Body of pancreas (tissue), 4 donors: ENCODE data around the gene PLEK. TPM values are rescaled to one million over a fixed set of nuclear protein-coding genes. Genes with fewer than 3 reads are reported as not detected.

Experiments
- ATAC-seq: fragments of 150-250 bp; one replicate; pipeline ENCODE4 v1.9.1; 2016
- DNase-seq, 4 donors: peaks; one replicate each; pipeline ENCODE4 v3.0.0-alpha.2; 2019
- H3K27ac ChIP-seq, 4 donors: fragments of 200-600 bp; sonication (generic); 1 replicate in 3 of 4; 2 replicates in 1 of 4; pipeline versions ENCODE4 v1.5.1 to v1.6.1; 2016 to 2019; ENCODE audit warnings: mild to moderate bottlenecking in 1 of 4, mixed read lengths in 1 of 4, moderate library complexity in 1 of 4
- H3K27me3 ChIP-seq, 2 donors: fragments of 200-600 bp; sonication (generic); one replicate each; pipeline ENCODE4 v1.6.0; 2016; ENCODE audit warnings: mild to moderate bottlenecking in 1 of 2
- H3K36me3 ChIP-seq, 2 donors: fragments of 200-600 bp; sonication (generic); replicated peaks in 1 of 2; 2 replicates each; pipeline ENCODE4 v1.5.1; 2016; ENCODE audit warnings: low read depth in 2 of 2; ENCODE audit not compliant: insufficient read depth in 1 of 2
- H3K4me1 ChIP-seq: fragments of 200-600 bp; sonication (generic); one replicate; pipeline ENCODE4 v1.6.0; 2016
- H3K4me3 ChIP-seq, 2 donors: fragments of 200-600 bp; sonication (generic); 1 replicate in 1 of 2; 2 replicates in 1 of 2; pipeline ENCODE4 v1.5.1; 2016 to 2019
- H3K9me3 ChIP-seq, 3 donors: fragments of 200-600 bp; sonication (generic); 1 replicate in 2 of 3; 2 replicates in 1 of 3; pipeline ENCODE4 v1.5.1; 2016
- CTCF ChIP-seq, 7 experiments: fragments of 450-650 bp in 4 of 7; fragments of 200-600 bp in 3 of 7; sonication (generic) in 3 of 7; IDR thresholded peaks; one replicate each; pipeline ENCODE4 v1.5.1; 2016 to 2019; ENCODE audit warnings: antibody characterized with exemption in 7 of 7
- POLR2A ChIP-seq, 3 donors: fragments of 450-650 bp; IDR thresholded peaks; one replicate each; pipeline ENCODE4 v1.6.1; 2016; ENCODE audit warnings: antibody characterized with exemption in 3 of 3, mild to moderate bottlenecking in 2 of 3
- WGBS, 2 donors: methylation state at CpG; one replicate each; pipeline ENCODE4 v1.1.5; 2017; 5-methylcytosine and 5-hydroxymethylcytosine counted together
- intact Hi-C: fragments of 100-400 bp; cut with DNase I; formaldehyde crosslinking; loops from one replicate; pipeline ENCODE4 v1.15.1; 2023
- total RNA-seq, 2 donors: library from RNA; depleted of rRNA; stranded (reverse); fragments of >200 nt; gene quantifications; one replicate each; pipeline ENCODE4 v1.1.0, GENCODE V29; 2016

PLEK gene
- total RNA-seq, 2 donors from 2014 or later, result 1.8 to 3.0 TPM

DNA sequence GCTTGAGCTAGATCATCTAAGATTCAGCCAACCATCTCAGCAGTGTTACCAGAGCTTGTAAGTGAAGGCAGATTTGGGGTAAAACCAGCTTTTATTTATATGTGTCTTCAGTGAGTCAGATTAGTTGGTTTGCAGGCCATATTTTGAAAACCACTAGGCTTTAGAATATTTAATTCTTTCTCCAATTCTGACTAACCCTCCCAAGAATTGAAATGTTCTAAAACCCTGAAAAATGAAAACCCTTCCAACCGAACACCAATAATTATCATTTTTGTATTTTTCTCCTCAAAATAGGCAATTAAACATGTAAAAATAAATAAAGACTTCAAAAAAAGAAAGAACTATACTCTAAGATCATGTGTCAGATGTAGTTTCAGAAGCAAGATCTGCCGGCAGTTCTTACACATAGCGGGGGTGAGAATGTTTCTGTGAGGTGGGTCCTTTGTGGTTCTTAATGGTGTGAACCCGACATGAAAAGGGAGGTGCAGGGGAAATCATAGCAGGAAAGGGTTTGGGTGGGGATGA is 14.2 kb downstream of the PLEK start:
- no peaks in the 10 kb centered on the region for H3K27me3 ChIP-seq
- intact Hi-C loops, result no loop called here
- no peaks in the 10 kb centered on the region for H3K9me3 ChIP-seq
- no peak overlapping the region for H3K4me3 ChIP-seq
- 76 to 80% methylated on average over 4 of the region's 4 CpGs for WGBS, 2 donors
- H3K36me3 ChIP-seq, result no peaks in the 10 kb centered on the region
- H3K4me1 ChIP-seq, result no peaks in the 10 kb centered on the region
- no peak for ATAC-seq
- no peak overlapping the region for H3K27ac ChIP-seq
- TF ChIP-seq CTCF (IDR thresholded peaks at IDR 0.05) (no peak), POLR2A (IDR thresholded peaks at IDR 0.05) (no peak)
- no peak for DNase-seq

DNA sequence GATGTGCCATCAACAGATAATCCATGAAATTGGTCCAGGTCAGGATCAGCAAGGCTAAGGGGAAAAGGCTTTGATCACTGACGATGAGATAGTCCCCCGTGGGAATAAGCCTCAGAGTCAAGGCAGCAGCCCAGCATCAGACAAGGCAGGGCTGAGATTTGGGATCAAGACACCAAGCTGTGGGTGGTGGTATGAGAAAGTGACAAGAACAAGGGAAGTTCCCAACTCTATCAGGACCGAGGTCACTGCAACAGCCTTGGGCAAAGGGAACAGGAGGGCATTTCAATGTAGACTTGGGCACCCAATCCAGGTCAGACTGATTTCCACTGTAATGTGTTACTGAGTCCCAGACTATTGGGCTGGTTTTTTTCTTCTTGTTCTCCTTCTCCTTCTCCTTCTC is 18.7 kb downstream of the PLEK start:
- 81 to 87% methylated on average over 3 of the region's 3 CpGs for WGBS, 2 donors
- ATAC-seq, result no peak
- H3K36me3 ChIP-seq, result no peaks in the 10 kb centered on the region

GRCh38 chr2:68384485-68385107 is 19.5 kb downstream of the PLEK start:
- DNase-seq (no peak), ATAC-seq (no peak)
- Histone ChIP-seq H3K27me3 (no peaks in the 10 kb centered on the region), H3K27ac (no peak overlapping the region), H3K9me3 (no peaks in the 10 kb centered on the region), H3K36me3 (no peaks in the 10 kb centered on the region), H3K4me1 (no peaks in the 10 kb centered on the region), H3K4me3 (no peak overlapping the region)
- intact Hi-C loops, result no loop called here
- 55 to 69% methylated on average over 5 of the region's 5 CpGs for WGBS, 2 donors
- no peak for TF ChIP-seq POLR2A (IDR thresholded peaks at IDR 0.05)

More for the DNA sequence above, 18.7 kb downstream of the PLEK start:
- DNase-seq, result no peak
- TF ChIP-seq POLR2A (IDR thresholded peaks at IDR 0.05) (no peak), CTCF (IDR thresholded peaks at IDR 0.05) (no peak)
- Histone ChIP-seq H3K9me3 (no peaks in the 10 kb centered on the region), H3K4me1 (no peaks in the 10 kb centered on the region), H3K27ac (no peak overlapping the region), H3K4me3 (no peak overlapping the region), H3K27me3 (no peaks in the 10 kb centered on the region)
- intact Hi-C loops, result no loop called here

GRCh38 chr2:68385220-68385906 is 20.3 kb downstream of the PLEK start:
- 54% methylated on average over 2 of the region's 2 CpGs for WGBS, 2 donors
- Histone ChIP-seq H3K4me3 (no peak overlapping the region), H3K36me3 (no peaks in the 10 kb centered on the region), H3K4me1 (no peaks in the 10 kb centered on the region), H3K9me3 (no peaks in the 10 kb centered on the region), H3K27ac (no peak overlapping the region), H3K27me3 (no peaks in the 10 kb centered on the region)
- TF ChIP-seq POLR2A (IDR thresholded peaks at IDR 0.05) (no peak), CTCF (IDR thresholded peaks at IDR 0.05) (no peak)
- DNase-seq (peak in 1 of 4 donors; percentile 17), ATAC-seq (no peak)
- intact Hi-C loops, result no loop called here

- Histone ChIP-seq H3K27ac (no peak overlapping the region), H3K9me3 (no peaks in the 10 kb centered on the region), H3K4me3 (no peak overlapping the region), H3K36me3 (no peaks in the 10 kb centered on the region), H3K27me3 (no peaks in the 10 kb centered on the region), H3K4me1 (no peaks in the 10 kb centered on the region)
- intact Hi-C loops, result no loop called here
- TF ChIP-seq POLR2A (IDR thresholded peaks at IDR 0.05) (no peak), CTCF (IDR thresholded peaks at IDR 0.05) (no peak)
- DNase-seq (no peak), ATAC-seq (no peak)
- WGBS, 2 donors, result 71 to 91% methylated on average over 1 of the region's 1 CpG
Measured at GRCh38 chr2:68385907-68386287, 20.8 kb downstream of the PLEK start.
